ENCODE measurements around the gene AP2B1.

Gene AP2B1

GRCh38 chr17:35641032-35641431, 53.9 kb downstream of the AP2B1 start:
- no peak for DNase-seq

DNA sequence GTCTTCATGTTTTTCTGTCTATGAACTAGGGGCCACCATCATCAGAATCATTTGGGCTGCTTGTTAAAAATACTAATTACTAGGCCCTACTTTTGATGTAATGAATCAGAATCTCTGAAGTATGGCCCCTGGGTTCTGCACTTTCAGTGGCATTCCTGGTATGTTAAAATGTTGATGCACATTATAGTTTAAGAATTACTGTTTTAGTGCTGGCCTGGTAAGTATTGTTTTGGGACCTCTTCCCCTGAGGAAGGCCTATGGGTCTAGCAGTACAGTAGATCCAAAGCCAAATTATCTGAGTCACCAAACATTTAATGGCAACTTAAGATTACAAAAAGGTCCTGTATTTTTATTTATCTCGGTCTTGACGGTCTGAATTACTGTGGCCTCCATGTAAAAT, 58.8 kb downstream of the AP2B1 start:
- DNase-seq, result no peak

- DNase-seq, result no peak
Observed at GRCh38 chr17:35651467-35651866, 64.3 kb downstream of the AP2B1 start.

- no peak for DNase-seq
Observed at GRCh38 chr17:35653619-35654361, 66.7 kb downstream of the AP2B1 start.

DNA sequence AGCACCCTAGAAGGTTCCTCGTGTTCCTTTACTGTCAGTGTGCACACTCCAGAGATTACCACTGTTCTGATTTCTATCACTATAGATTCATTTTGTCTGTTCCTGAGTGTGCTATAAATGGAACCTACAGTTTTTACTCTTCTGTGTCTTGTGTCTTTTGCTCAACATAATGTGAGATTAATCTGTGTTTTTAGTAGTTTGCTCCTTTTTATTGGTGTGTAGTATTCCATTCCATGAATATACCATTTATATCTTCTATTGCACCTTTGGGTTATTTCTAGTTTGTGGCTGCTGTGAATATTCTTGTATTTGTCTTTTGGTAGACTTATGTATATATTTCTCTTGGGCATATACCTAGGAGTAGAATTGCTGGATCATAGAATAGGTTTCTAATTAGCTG, 68.2 kb downstream of the AP2B1 start:
- no peak for DNase-seq

DNA sequence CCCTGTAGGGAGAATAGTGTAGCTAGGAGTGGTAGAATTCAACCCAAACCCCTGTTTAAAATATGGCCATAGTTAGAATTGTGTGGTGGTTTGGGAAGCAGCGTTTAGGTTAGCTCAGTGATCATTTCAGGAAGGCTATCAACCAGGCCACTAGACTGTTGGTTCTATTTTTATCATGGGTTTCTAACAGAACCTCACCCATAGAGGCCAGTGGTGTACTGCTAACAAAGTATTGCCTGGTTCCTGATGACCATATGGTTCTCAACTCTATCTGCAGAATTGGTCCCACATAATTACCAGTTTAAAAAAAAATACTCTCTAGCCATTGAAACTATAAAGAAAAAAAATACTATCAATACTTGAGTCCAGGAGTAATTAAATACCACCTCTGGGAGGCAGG, 73.8 kb downstream of the AP2B1 start:
- DNase-seq, result no peak

GRCh38 chr17:35664685-35665084, 77.6 kb downstream of the AP2B1 start:
- no peak for DNase-seq

- no peak for DNase-seq
Observed at GRCh38 chr17:35665662-35666061, 78.5 kb downstream of the AP2B1 start.

DNA sequence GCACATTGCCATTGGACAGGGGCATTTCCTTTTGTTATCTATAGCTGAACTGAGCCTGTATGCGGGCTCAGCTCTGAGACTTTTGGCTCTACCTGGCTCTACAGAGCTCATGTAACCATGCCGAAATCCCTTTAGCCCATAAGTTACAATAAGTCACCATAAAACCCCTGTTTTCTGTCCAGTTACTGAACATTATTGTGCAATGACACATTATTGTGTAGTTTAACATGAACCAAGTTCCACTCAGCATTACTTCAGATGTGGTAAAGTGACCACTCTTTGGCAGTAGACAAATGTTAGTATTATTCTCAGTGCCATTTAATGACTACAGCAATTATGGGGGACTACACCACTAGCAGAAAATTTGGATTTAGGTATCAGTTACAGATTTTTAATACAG, 78.9 kb downstream of the AP2B1 start:
- no peak for DNase-seq

- no peak for DNase-seq
Observed at GRCh38 chr17:35666967-35667532, 79.9 kb downstream of the AP2B1 start.

DNA sequence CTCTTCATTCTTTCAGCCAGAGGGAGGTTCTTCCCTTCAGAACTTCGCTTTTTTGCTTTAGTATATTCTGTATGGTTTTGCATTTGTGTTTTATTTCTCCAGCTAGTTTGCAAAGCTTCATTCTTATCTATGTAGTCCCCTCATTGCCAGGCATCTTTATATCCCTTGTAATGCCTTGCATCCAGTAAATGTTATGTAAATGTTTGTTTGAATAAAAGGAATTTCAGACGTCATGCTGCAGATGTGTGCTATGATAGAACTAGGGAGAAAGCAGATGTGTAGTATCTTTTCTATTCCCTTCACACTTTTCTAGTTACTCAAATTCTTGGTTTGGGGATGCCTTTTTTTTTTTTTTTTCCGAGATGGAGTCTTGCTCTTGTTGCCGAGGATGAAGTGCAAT, 81.7 kb downstream of the AP2B1 start:
- DNase-seq, result no peak

GRCh38 chr17:35674552-35674951, 87.4 kb downstream of the AP2B1 start:
- no peak for DNase-seq

- DNase-seq, result peak; percentile 25
Observed at GRCh38 chr17:35676441-35676840, 89.3 kb downstream of the AP2B1 start.

DNA sequence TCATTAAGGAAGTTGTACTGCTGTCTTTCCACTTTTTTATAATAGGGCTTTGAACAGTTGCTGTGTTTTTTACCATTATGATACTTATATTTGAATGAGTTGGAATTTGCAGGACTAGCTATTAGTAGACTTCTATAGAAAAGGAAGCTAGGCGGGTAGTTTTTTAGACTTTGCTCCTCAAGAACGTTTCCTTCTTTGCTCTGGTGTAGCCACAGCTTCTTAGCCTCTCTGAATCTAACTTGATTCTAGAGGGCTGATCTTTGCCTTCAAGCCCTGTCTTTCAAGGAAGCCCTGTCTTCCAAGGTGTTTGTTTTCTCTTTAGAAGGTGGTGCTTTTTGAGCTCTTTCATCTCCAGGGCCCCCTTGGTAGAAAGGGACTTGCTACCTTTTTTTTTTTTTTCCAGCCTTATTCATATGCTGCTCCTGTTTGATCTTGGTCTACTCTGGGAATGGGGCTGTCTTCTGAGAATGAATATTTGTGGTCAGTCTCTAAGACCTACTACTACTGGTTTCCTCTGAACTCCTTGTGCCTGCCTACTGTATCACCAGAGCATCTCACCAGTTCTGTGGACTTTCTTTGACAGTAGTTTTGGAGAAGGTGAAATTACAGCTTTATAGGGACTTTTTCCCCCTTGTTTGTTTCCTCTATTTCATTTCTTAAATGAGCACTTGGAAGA, 92.0 kb downstream of the AP2B1 start:
- DNase-seq, result no peak

DNA sequence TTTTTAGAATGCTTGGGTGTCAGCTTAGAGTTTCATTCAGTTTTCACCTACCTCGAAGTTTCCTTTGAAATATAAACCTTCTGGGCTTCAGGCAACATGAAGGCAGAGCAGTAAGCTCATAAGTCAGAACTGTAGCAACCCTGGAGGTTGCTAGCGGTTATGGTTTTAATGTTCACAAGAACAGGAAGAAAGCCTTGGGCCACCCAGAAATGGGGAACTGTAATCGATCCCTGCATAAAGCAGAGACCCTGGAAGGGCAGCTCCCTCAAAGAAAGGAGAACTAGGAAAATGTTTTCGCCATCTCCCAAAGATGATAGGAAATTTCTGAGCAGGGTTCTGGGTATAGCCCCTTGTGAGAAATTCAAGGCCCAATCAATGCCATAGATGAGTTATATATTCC, 96.5 kb downstream of the AP2B1 start:
- peak; percentile 60 for DNase-seq

DNA sequence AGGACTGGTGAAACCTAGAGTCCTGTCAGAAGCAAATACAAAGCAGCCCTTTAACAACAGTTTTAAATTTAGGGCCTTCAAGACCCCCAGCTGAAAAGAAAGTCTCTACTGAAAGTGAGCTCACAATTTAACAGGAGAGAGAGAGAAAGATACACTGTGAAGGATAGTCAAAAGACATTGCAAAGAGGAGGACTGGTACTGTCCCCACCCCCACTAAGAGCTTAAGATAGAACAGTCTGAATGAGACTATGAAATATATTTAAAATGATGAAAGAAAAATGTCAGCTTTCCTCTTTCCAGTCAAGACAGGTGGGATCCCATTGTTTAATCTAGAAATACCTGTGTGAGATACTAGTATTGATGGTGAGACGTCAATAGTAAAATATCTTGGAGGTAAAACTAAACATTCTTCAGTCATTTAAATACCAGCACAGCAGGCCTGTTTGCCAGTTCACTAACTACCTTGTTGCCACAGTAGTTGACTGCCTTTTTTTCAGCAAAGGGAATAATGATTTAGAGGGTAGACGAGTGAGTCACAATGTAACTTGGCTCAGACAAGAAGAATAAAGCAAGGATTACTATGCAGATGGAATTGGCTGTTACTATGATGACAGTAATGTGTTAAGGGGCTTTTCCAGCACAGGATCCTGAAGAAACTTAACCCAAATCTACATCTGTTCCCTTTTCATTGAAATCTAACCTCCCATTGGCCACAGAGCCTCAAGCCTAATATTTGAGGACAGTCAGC, 97.1 kb downstream of the AP2B1 start:
- no peak for DNase-seq

GRCh38 chr17:35692512-35693210, 105.5 kb downstream of the AP2B1 start:
- DNase-seq, result no peak

- no peak for DNase-seq
Observed at GRCh38 chr17:35693662-35694061, 106.5 kb downstream of the AP2B1 start.

DNA sequence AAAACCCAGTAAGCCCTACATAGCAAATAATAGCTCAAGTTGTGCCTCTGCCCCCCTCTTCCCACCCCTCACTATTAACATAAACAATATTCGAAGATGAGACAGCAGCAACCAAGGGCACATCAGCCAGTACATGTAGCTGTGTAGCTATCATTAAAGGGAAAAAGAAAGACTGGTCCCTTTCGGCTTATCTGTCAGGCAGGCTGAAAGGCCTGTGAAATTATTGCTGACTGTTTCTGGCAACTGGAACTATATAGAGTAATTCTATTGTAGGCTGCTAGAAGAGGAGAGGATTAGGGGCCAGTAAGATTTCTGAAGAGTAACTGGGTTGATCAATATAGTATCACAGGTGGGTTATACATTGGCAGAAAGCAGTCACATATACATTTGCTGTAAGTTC, 107.8 kb downstream of the AP2B1 start:
- no peak for DNase-seq

- DNase-seq, result no peak
Observed at GRCh38 chr17:35695613-35696012, 108.5 kb downstream of the AP2B1 start.

DNA sequence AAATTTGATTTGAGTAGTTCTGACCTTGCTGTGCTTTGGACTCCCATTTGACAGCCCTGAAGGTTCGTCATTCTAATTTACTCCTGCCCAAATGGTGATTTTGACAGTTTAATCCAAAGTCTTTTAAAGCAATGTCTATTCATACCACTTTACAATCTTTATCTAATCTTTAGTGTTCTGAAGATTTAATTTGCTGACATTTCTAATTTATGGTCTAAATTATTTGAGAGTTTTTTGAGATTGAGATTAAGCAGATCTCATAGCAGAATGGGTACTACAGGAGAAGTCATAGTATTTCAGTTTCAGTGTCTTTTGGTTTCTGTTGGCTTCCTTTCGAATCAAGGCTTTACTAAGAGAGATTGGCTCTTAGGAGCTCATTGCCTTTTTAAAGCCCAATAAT, 111.7 kb downstream of the AP2B1 start:
- DNase-seq, result no peak

- DNase-seq, result no peak
Observed at GRCh38 chr17:35700150-35700549, 113.0 kb downstream of the AP2B1 start.

- DNase-seq, result no peak
Observed at GRCh38 chr17:35701491-35701890, 114.4 kb downstream of the AP2B1 start.

All from inflammatory macrophage treated with lipopolysaccharide for 4 hours (primary cell).